SU-DHL-6 (cell line): ENCODE measurements around the gene PTPN5.

Source experiments
- H2AFZ ChIP-seq: fragments of 200-600 bp; sonication (generic); 2 replicates; pipeline ENCODE4 v1.6.1; 2014; ENCODE audit warnings: low read depth, mild to moderate bottlenecking, moderate library complexity, mixed read lengths, antibody characterized with exemption, low read length; ENCODE audit not compliant: severe bottlenecking
- H3F3A ChIP-seq: fragments of 200-600 bp; shearing (Covaris generic); 2 replicates; pipeline ENCODE4 v1.6.0; 2016; ENCODE audit warnings: antibody characterized with exemption, mild to moderate bottlenecking; ENCODE audit not compliant: insufficient read depth
- H3K27ac ChIP-seq: fragments of 200-600 bp; sonication (generic); 2 replicates; pipeline ENCODE4 v1.5.1; 2016; ENCODE audit warnings: low read depth, mild to moderate bottlenecking, low read length, moderate library complexity, mixed read lengths
- H3K27me3 ChIP-seq: fragments of 200-600 bp; sonication (generic), shearing (Covaris generic); 2 replicates; pipeline ENCODE4 v1.6.0; 2014; ENCODE audit warnings: mild to moderate bottlenecking, low read length
- H3K36me3 ChIP-seq: fragments of 200-600 bp; sonication (generic); 2 replicates; pipeline ENCODE4 v1.6.1; 2014; ENCODE audit warnings: mild to moderate bottlenecking, low read length, mixed read lengths
- H3K4me2 ChIP-seq: fragments of 300-600, 200-600 bp; shearing (Covaris generic), sonication (generic); 2 replicates; pipeline ENCODE4 v1.6.0; 2014; ENCODE audit warnings: low read length, low read depth, mild to moderate bottlenecking; ENCODE audit not compliant: poor library complexity, severe bottlenecking
- H3K4me3 ChIP-seq: fragments of 200-600 bp; sonication (generic); 2 replicates; pipeline ENCODE4 v1.5.1; 2014; ENCODE audit warnings: antibody characterized with exemption, low read length, mild to moderate bottlenecking, mixed read lengths; ENCODE audit not compliant: insufficient read depth, poor library complexity, severe bottlenecking
- H3K79me2 ChIP-seq: fragments of 200-600 bp; sonication (generic); 2 replicates; pipeline ENCODE4 v1.6.1; 2014; ENCODE audit warnings: mild to moderate bottlenecking, low read length, moderate library complexity; ENCODE audit not compliant: insufficient read depth
- H3K9ac ChIP-seq: fragments of 200-600 bp; sonication (generic); 2 replicates; pipeline ENCODE4 v1.7.0; 2014; ENCODE audit warnings: mild to moderate bottlenecking, low read length
- H3K9me2 ChIP-seq: fragments of 200-600 bp; sonication (generic); replicated peaks from 2 replicates; pipeline ENCODE4 v1.6.1; 2014; ENCODE audit warnings: low read length; ENCODE audit not compliant: insufficient read depth
- H3K9me3 ChIP-seq: fragments of 200-600 bp; sonication (generic); 2 replicates; pipeline ENCODE4 v1.6.1; 2014; ENCODE audit warnings: low read length, mixed read lengths; ENCODE audit not compliant: insufficient read depth
- H4K20me1 ChIP-seq: fragments of 200-600 bp; sonication (generic); 2 replicates; pipeline ENCODE4 v1.6.1; 2014; ENCODE audit warnings: low read depth, mild to moderate bottlenecking, antibody characterized with exemption, low read length, moderate library complexity, mixed read lengths
- EZH2phosphoT487 ChIP-seq: fragments of 200-600 bp; sonication (generic), shearing (Covaris generic); conservative IDR thresholded peaks from 2 replicates; pipeline ENCODE4 v1.6.1; 2018; ENCODE audit warnings: mild to moderate bottlenecking, antibody characterized with exemption, low read length, moderate library complexity, mixed read lengths
- TF ChIP-seq, protein P1 (sequence below): fragments of 200-600 bp; sonication (generic); IDR thresholded peaks from one replicate; pipeline ENCODE4 v1.5.1; 2017; ENCODE audit warnings: antibody characterized with exemption, mild to moderate bottlenecking, low read length, moderate library complexity; ENCODE audit not compliant: insufficient read depth, poor library complexity, severe bottlenecking

Gene PTPN5

GRCh38 chr11:18790883-18791206, 753 bp downstream of the PTPN5 start:
- Histone ChIP-seq H3K27me3 (no peaks in the 10 kb centered on the region), H2AFZ (no peak overlapping the region), H3K9me3 (no peaks in the 10 kb centered on the region), H3K79me2 (no peaks in the 10 kb centered on the region), H3K27ac (no peak overlapping the region), H3K9ac (no peak overlapping the region), H3K4me2 (no peak overlapping the region), H3F3A (no peaks in the 10 kb centered on the region), H4K20me1 (no peaks in the 10 kb centered on the region), H3K9me2 (no peaks in the 10 kb centered on the region), H3K4me3 (no peak overlapping the region), H3K36me3 (no peaks in the 10 kb centered on the region)
- TF ChIP-seq, protein P1, sequence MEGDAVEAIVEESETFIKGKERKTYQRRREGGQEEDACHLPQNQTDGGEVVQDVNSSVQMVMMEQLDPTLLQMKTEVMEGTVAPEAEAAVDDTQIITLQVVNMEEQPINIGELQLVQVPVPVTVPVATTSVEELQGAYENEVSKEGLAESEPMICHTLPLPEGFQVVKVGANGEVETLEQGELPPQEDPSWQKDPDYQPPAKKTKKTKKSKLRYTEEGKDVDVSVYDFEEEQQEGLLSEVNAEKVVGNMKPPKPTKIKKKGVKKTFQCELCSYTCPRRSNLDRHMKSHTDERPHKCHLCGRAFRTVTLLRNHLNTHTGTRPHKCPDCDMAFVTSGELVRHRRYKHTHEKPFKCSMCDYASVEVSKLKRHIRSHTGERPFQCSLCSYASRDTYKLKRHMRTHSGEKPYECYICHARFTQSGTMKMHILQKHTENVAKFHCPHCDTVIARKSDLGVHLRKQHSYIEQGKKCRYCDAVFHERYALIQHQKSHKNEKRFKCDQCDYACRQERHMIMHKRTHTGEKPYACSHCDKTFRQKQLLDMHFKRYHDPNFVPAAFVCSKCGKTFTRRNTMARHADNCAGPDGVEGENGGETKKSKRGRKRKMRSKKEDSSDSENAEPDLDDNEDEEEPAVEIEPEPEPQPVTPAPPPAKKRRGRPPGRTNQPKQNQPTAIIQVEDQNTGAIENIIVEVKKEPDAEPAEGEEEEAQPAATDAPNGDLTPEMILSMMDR, result no peak
- no peak for TF ChIP-seq EZH2phosphoT487

- Histone ChIP-seq H3K9ac (no peak overlapping the region), H2AFZ (no peak overlapping the region), H3K79me2 (no peaks in the 10 kb centered on the region), H3F3A (no peaks in the 10 kb centered on the region), H3K4me2 (no peak overlapping the region), H3K27ac (no peak overlapping the region), H3K27me3 (no peaks in the 10 kb centered on the region), H4K20me1 (no peaks in the 10 kb centered on the region), H3K9me3 (no peaks in the 10 kb centered on the region), H3K4me3 (no peak overlapping the region), H3K9me2 (no peaks in the 10 kb centered on the region), H3K36me3 (no peaks in the 10 kb centered on the region)
- no peak for TF ChIP-seq EZH2phosphoT487
- TF ChIP-seq, protein P1, result no peak
Measured at GRCh38 chr11:18789942-18790341, 1.7 kb downstream of the PTPN5 start.

DNA sequence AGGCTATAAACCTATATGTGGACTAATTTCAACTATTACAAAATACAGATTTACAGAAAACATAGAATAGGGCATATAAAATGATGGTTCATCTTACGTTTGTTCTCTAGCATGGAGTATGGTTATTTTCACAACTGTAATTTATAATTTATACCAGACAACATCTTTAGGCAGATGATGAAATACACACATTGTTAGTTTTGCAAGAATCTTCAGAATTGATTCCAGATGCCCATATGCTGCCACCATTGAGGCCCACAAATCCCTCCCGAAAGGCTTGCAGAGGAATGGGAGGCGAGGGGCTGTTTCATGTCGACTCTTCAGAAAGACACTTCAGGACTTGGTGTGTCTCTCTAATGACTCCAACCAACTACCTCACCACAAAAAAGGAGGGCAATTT, 6.2 kb downstream of the PTPN5 start:
- no peak overlapping the region for H2AFZ ChIP-seq
- H3K79me2 ChIP-seq, result no peaks in the 10 kb centered on the region
- no peaks in the 10 kb centered on the region for H3K27me3 ChIP-seq
- no peak overlapping the region for H3K4me3 ChIP-seq
- H4K20me1 ChIP-seq, result no peaks in the 10 kb centered on the region
- no peak overlapping the region for H3K4me2 ChIP-seq
- no peak for TF ChIP-seq EZH2phosphoT487
- TF ChIP-seq, protein P1, result no peak
- H3K36me3 ChIP-seq, result no peaks in the 10 kb centered on the region
- H3F3A ChIP-seq, result no peaks in the 10 kb centered on the region
- H3K9me3 ChIP-seq, result no peaks in the 10 kb centered on the region
- no peak overlapping the region for H3K27ac ChIP-seq
- H3K9me2 ChIP-seq, result no peaks in the 10 kb centered on the region
- no peak overlapping the region for H3K9ac ChIP-seq

- H2AFZ ChIP-seq, result no peak overlapping the region
- TF ChIP-seq, protein P1, result no peak
- no peak for TF ChIP-seq EZH2phosphoT487
- no peaks in the 10 kb centered on the region for H4K20me1 ChIP-seq
- H3K9ac ChIP-seq, result no peak overlapping the region
- no peak overlapping the region for H3K27ac ChIP-seq
- H3K9me3 ChIP-seq, result no peaks in the 10 kb centered on the region
- H3K27me3 ChIP-seq, result no peaks in the 10 kb centered on the region
- no peak overlapping the region for H3K4me3 ChIP-seq
- no peaks in the 10 kb centered on the region for H3F3A ChIP-seq
- H3K79me2 ChIP-seq, result no peaks in the 10 kb centered on the region
- H3K36me3 ChIP-seq, result no peaks in the 10 kb centered on the region
- no peak overlapping the region for H3K4me2 ChIP-seq
- no peaks in the 10 kb centered on the region for H3K9me2 ChIP-seq
Measured at GRCh38 chr11:18780896-18781295, 10.7 kb downstream of the PTPN5 start.
